Hepatocyte (in vitro differentiated cells): ENCODE data around the gene NUBPL.

Source experiments
- EZH2 ChIP-seq: fragments of 200-600 bp; sonication (generic); IDR thresholded peaks from 2 replicates; pipeline ENCODE4 v1.6.1; 2016; ENCODE audit warnings: antibody characterized with exemption, mild to moderate bottlenecking, borderline replicate concordance
- TF ChIP-seq, protein P1 (sequence below): fragments of 200-600 bp; sonication (generic); IDR thresholded peaks from 2 replicates; pipeline ENCODE4 v1.5.1; 2016; ENCODE audit warnings: antibody characterized with exemption, mild to moderate bottlenecking; ENCODE audit not compliant: poor library complexity

- TF ChIP-seq, protein P1, sequence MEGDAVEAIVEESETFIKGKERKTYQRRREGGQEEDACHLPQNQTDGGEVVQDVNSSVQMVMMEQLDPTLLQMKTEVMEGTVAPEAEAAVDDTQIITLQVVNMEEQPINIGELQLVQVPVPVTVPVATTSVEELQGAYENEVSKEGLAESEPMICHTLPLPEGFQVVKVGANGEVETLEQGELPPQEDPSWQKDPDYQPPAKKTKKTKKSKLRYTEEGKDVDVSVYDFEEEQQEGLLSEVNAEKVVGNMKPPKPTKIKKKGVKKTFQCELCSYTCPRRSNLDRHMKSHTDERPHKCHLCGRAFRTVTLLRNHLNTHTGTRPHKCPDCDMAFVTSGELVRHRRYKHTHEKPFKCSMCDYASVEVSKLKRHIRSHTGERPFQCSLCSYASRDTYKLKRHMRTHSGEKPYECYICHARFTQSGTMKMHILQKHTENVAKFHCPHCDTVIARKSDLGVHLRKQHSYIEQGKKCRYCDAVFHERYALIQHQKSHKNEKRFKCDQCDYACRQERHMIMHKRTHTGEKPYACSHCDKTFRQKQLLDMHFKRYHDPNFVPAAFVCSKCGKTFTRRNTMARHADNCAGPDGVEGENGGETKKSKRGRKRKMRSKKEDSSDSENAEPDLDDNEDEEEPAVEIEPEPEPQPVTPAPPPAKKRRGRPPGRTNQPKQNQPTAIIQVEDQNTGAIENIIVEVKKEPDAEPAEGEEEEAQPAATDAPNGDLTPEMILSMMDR, result no peak
- TF ChIP-seq EZH2, result no peak
These were observed 107.1 kb downstream of the NUBPL start for GRCh38 chr14:31668348-31668747.
